ENCODE measurements around the gene CES4A. TPM values are rescaled to one million over a fixed set of nuclear protein-coding genes. Genes with fewer than 3 reads are reported as not detected.

CES4A gene
- total RNA-seq, 1 experiment from 2014 or later: 0.15 TPM

- CTCF ChIA-PET: interaction anchor here (0.5 to 1.8 kb wide), 13 partner anchors 11 to 322 kb away, joined by 3 to 39 read pairs (median 4); partner anchors contain the start of genes B3GNT9, CES3, FBXL8 and TRADD
- intact Hi-C loops (cut with micrococcal nuclease; ENCODE audit: unreplicated experiment): no loop called here
- POLR2A ChIA-PET (ENCODE audit: low non-redundant PET): interaction anchor here (1.0 kb wide), 1 partner anchor 11 kb away, joined by 3 read pairs; the partner anchor contains the start of gene CBFB
- no peaks in the 10 kb centered on the region for H3K36me3 ChIP-seq (ENCODE audit: insufficient read depth, low read length, poor library complexity, severe bottlenecking)
- H3K4me1 ChIP-seq (ENCODE audit: insufficient read depth, low read length, poor library complexity, severe bottlenecking): peaks cover 19% of the 10 kb centered on the region
- H3K27ac ChIP-seq (ENCODE audit: low read depth, low read length, poor library complexity, severe bottlenecking): no peak overlapping the region
- TF ChIP-seq EZH2 (IDR thresholded peaks at IDR 0.05; ENCODE audit: borderline replicate concordance, low read depth, low read length, poor library complexity, severe bottlenecking): no peak
- no peak for TF ChIP-seq CTCF (conservative IDR thresholded peaks at IDR 0.05; ENCODE audit: low read depth, low read length)
- H3K9me3 ChIP-seq (ENCODE audit: low read depth, low read length, poor library complexity, severe bottlenecking): no peaks in the 10 kb centered on the region
- DNase-seq (ENCODE audit: low spot score): no peak
- H3K4me3 ChIP-seq (ENCODE audit: low read depth, low read length, poor library complexity, severe bottlenecking): no peak overlapping the region
- BruUV-seq (replicated peaks): no TSS peak
- no peaks in the 10 kb centered on the region for H3K27me3 ChIP-seq (replicated peaks; ENCODE audit: insufficient read depth, low read depth, low read length, poor library complexity)
Measured at GRCh38 chr16:67017421-67017750, 29.0 kb downstream of the CES4A start.

GRCh38 chr16:67017810-67018488 lies 29.6 kb downstream of the CES4A start:
- Histone ChIP-seq H3K27me3 (replicated peaks; ENCODE audit: insufficient read depth, low read depth, low read length, poor library complexity) (no peaks in the 10 kb centered on the region), H3K27ac (ENCODE audit: low read depth, low read length, poor library complexity, severe bottlenecking) (no peak overlapping the region), H3K4me1 (ENCODE audit: insufficient read depth, low read length, poor library complexity, severe bottlenecking) (peaks cover 18% of the 10 kb centered on the region), H3K9me3 (ENCODE audit: low read depth, low read length, poor library complexity, severe bottlenecking) (no peaks in the 10 kb centered on the region), H3K4me3 (ENCODE audit: low read depth, low read length, poor library complexity, severe bottlenecking) (no peak overlapping the region), H3K36me3 (ENCODE audit: insufficient read depth, low read length, poor library complexity, severe bottlenecking) (no peaks in the 10 kb centered on the region)
- ChIA-PET POLR2A (ENCODE audit: low non-redundant PET) (interaction anchor here (0.7 to 1.0 kb wide), 2 partner anchors 11 to 134 kb away, joined by 3 to 7 read pairs; partner anchors contain the start of gene CBFB), CTCF (interaction anchor here (0.5 to 1.8 kb wide), 18 partner anchors 10 to 382 kb away, joined by 3 to 39 read pairs (median 4); partner anchors contain the start of genes B3GNT9, CES3, FBXL8 and TMEM208)
- no TSS peak for BruUV-seq (replicated peaks)
- TF ChIP-seq EZH2 (IDR thresholded peaks at IDR 0.05; ENCODE audit: borderline replicate concordance, low read depth, low read length, poor library complexity, severe bottlenecking): no peak
- TF ChIP-seq CTCF (conservative IDR thresholded peaks at IDR 0.05; ENCODE audit: low read depth, low read length): peak; percentile 96
- peak; percentile 96 for DNase-seq (ENCODE audit: low spot score)
- intact Hi-C loops (cut with micrococcal nuclease; ENCODE audit: unreplicated experiment): no loop called here

GRCh38 chr16:67019171-67019570 lies 30.8 kb downstream of the CES4A start:
- intact Hi-C loops (cut with micrococcal nuclease; ENCODE audit: unreplicated experiment): no loop called here
- H3K36me3 ChIP-seq (ENCODE audit: insufficient read depth, low read length, poor library complexity, severe bottlenecking): no peaks in the 10 kb centered on the region
- no TSS peak for BruUV-seq (replicated peaks)
- no peak overlapping the region for H3K27ac ChIP-seq (ENCODE audit: low read depth, low read length, poor library complexity, severe bottlenecking)
- POLR2A ChIA-PET (ENCODE audit: low non-redundant PET): no interaction called here
- H3K4me3 ChIP-seq (ENCODE audit: low read depth, low read length, poor library complexity, severe bottlenecking): no peak overlapping the region
- CTCF ChIA-PET: no interaction called here
- H3K9me3 ChIP-seq (ENCODE audit: low read depth, low read length, poor library complexity, severe bottlenecking): no peaks in the 10 kb centered on the region
- H3K4me1 ChIP-seq (ENCODE audit: insufficient read depth, low read length, poor library complexity, severe bottlenecking): peaks cover 10% of the 10 kb centered on the region
- TF ChIP-seq CTCF (conservative IDR thresholded peaks at IDR 0.05; ENCODE audit: low read depth, low read length) (no peak), EZH2 (IDR thresholded peaks at IDR 0.05; ENCODE audit: borderline replicate concordance, low read depth, low read length, poor library complexity, severe bottlenecking) (no peak)
- no peak for DNase-seq (ENCODE audit: low spot score)
- H3K27me3 ChIP-seq (replicated peaks; ENCODE audit: insufficient read depth, low read depth, low read length, poor library complexity): no peaks in the 10 kb centered on the region
